Measurements from ENCODE around the gene SALL2.

The SALL2 gene

GRCh38 chr14:21536418-21537089, 10.4 kb upstream of the SALL2 start:
- no peak for DNase-seq (ENCODE audit: low spot score)
- TF ChIP-seq CTCF (IDR thresholded peaks at IDR 0.05; ENCODE audit: extremely low read depth, missing control alignments): no peak

- DNase-seq (ENCODE audit: low spot score): no peak
- TF ChIP-seq CTCF (IDR thresholded peaks at IDR 0.05; ENCODE audit: extremely low read depth, missing control alignments): no peak
Measured at GRCh38 chr14:21535545-21536417, 9.6 kb upstream of the SALL2 start.

- no peak for TF ChIP-seq CTCF (IDR thresholded peaks at IDR 0.05; ENCODE audit: extremely low read depth, missing control alignments)
- DNase-seq (ENCODE audit: low spot score): no peak
Measured at GRCh38 chr14:21534576-21534975, 8.4 kb upstream of the SALL2 start.

- no peak for DNase-seq (ENCODE audit: low spot score)
- TF ChIP-seq CTCF (IDR thresholded peaks at IDR 0.05; ENCODE audit: extremely low read depth, missing control alignments): no peak
Measured at GRCh38 chr14:21533294-21533693, 7.1 kb upstream of the SALL2 start.

- no peak for TF ChIP-seq CTCF (IDR thresholded peaks at IDR 0.05; ENCODE audit: extremely low read depth, missing control alignments)
- DNase-seq (ENCODE audit: low spot score): no peak
Measured at GRCh38 chr14:21529515-21529914, 3.4 kb upstream of the SALL2 start.

- DNase-seq (ENCODE audit: low spot score): no peak
- no peak for TF ChIP-seq CTCF (IDR thresholded peaks at IDR 0.05; ENCODE audit: extremely low read depth, missing control alignments)
Measured at GRCh38 chr14:21528381-21529348, 2.5 kb upstream of the SALL2 start.

Measured in GM20000 (cell line).